GM04503 (cell line): Measurements from ENCODE around the gene IVL.

Source experiments
- DNase-seq: peaks from one replicate; pipeline ENCODE4 v3.0.0-alpha.2; 2012; ENCODE audit warnings: low read depth

The IVL gene

DNA sequence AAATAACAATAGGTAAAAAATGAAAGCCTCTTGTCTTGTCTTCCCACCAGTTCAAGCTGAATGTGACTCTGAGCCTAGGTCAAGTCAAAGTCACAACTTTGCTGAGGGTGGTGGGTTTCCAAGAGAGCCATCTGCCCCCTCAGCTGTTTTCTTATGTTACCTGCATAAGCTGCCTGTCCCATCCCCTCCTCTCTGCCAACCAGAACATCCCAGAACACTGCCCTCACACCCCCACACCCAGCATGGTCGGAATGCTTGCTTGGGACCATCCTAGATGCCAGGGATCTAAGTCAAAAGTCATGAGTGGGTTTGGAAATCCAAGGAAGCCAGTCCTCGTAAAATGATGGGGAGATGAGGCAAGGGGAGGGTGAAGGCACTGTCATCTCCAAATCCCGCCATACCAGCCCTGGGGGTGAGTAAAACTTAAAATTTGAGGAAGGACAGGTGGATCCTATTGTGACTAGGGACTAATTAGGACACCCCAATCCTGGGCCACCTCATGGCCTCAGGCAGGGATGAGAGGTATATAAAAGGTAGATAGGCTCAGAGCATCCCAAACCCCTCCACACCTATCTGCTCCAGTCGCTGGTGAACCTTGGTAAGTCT lies 38.4 kb downstream of the IVL start, which contains the start of gene SPRR5:
SPRR5 (plus strand) TSS at position 556 of the 606 bp plus-strand sequence. CDS start 1,349 bp downstream, outside the sequence.
- DNase-seq: no peak

- DNase-seq: no peak
These were observed 43.4 kb downstream of the IVL start for GRCh38 chr1:152951711-152952110.

- DNase-seq: no peak
These were observed 45.4 kb downstream of the IVL start for GRCh38 chr1:152953761-152954160.

DNA sequence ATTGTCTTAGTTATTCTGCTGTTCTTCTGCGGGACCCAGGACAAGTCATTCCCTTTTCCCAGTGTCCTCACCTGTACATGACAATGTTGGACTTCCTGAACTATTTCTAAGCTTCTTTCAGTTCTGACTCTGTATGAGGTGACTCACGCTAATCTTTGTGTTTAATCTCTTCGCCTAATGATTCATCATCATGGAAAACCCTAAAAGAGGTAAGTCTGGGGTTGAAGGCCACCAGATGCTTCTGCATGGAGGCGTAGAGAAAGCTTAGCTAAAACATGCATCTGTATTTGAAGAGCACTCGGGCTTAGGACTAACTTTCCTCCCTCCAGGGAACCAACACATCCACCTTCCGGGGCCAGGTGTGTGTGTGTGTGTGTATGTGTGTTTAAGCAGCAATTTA lies 46.1 kb downstream of the IVL start:
- no peak for DNase-seq

DNA sequence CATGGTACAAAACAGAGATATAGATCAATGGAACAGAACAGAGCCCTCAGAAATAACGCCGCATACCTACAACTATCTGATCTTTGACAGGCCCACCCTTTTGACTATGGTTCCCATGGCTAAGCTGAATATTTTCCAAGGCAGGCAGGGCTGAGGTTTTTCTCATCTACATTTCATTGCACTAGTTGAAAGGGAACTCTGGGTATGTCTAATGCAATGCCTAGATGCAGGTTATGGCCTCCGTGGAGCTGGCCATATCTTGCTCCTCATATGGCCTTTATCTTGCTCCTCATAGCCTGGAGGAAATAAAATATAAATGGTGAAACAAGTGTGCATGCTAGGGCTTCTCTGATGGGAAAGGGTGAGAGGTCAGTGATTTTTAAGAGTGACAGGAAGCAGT lies 49.2 kb downstream of the IVL start:
- DNase-seq: no peak

GRCh38 chr1:152959273-152959672 lies 50.9 kb downstream of the IVL start:
- no peak for DNase-seq

DNA sequence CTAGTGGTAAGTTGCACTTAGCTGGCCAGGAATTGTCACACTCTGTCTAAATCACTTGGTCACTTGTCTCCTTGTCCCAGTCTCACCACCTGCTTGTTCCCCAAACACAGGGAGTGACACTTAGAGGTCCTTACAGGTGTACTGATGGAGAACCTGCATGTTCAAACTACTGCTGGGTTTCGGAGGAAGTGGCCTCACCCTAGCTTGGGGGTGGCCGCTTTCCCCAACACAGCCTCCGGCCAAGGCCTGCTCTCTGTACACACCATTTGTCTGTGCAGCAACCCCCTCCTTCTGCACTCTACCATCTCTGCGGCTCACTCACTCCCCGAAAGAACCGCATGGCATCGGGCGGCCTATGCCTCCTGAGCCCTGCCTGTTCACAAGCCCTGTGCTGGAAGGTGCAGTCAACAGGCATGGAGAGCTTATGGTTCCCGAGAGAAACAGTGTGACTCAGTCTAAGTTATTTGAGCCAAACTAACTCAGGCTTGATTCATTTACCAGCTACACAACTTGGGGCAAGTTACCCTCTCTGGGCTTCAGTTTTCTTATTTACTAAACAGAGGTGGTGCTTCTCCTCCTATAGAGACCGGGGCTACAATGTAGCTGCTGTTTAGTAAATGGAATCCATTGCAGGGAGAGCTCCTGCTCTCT lies 51.6 kb downstream of the IVL start:
- no peak for DNase-seq

- DNase-seq: no peak
These were observed 52.2 kb downstream of the IVL start for GRCh38 chr1:152960452-152961044.
